ENCODE measurements around the gene E2F6. TPM values are rescaled to one million over a fixed set of nuclear protein-coding genes. Genes with fewer than 3 reads are reported as not detected.

The E2F6 gene
- total and polyA plus RNA-seq, 9 of the 15 experiments (the other 6 are each of a cell fraction or from before 2014, with no cell fraction given), result 13.6 to 33.9 (median 26.1) TPM

DNA sequence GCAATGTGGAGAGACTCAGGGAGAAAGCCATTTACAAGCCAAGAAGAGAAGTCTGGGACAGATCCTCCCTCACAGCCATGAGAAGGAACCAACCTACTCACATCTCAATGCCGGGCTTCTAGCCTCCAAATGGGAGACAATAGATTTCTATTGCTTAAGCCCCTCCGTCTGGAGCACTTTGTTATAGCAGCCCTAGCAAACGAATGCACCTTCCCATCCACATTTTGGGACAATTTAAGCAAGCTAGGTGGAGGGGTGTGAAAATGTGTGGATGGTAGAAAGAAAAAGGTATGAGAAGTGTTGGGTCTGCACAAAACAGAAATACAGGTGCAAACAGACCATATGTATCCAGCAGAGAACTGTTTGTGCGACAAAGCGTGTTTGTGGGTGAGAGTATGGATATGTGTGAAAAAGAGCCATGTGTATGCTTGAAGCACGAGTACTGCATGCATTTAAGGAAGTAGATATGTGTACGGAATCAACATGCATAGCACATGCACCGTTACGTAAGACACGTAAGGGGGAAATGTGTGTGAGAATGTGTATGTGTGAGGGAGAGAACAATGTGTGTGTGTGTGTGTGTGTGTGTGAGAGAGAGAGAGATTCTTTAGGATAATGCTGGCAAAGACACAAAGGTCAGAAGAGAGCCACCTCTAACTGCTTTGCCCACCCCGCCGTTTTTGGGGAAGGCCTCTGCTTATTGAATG, 13.1 kb upstream of the E2F6 start:
- Histone ChIP-seq H3K9me1 (ENCODE audit: control insufficient read depth, insufficient read depth, low read length) (no peaks in the 10 kb centered on the region), H3K9ac (ENCODE audit: insufficient read depth in 1 of 2, low read depth in 2 of 2, low read length in 2 of 2) (no peak overlapping the region), H3K4me3 (no peak overlapping the region), H3K36me3 (ENCODE audit: control insufficient read depth, insufficient read depth, low read length) (no peaks in the 10 kb centered on the region), H3K27ac (ENCODE audit: extremely low read depth, low read depth, low read length) (no peak overlapping the region), H4K20me1 (replicated peaks; ENCODE audit: control insufficient read depth, insufficient read depth, low read length) (no peaks in the 10 kb centered on the region), H3K4me2 (ENCODE audit: insufficient read depth, low read length) (no peak overlapping the region), H3K4me1 (replicated peaks in 1 of 2; ENCODE audit: control insufficient read depth in 2 of 2, insufficient read depth in 2 of 2, low read length in 2 of 2) (0 out of 5 replicates have a peak, but pooled peaks cover 0 to 3% of the 10 kb centered on the region in 2 experiments), H3K9me3 (replicated peaks; ENCODE audit: control insufficient read depth, insufficient read depth, low read depth, low read length) (no peaks in the 10 kb centered on the region), H2AFZ (ENCODE audit: low read depth, low read length) (no peak overlapping the region), H3K27me3 (ENCODE audit: control insufficient read depth in 2 of 2, insufficient read depth in 2 of 2, low read length in 2 of 2) (peaks cover 10 to 23% of the 10 kb centered on the region in 2 experiments; a peak in 4 of 5 replicates), H3K79me2 (ENCODE audit: control insufficient read depth, insufficient read depth, low read length) (no peaks in the 10 kb centered on the region)
- FAIRE-seq, result no peak
- BruUV-seq (replicated peaks), result no TSS peak
- in situ Hi-C loops (cut with MboI), result loop anchor here (5.0 to 25.0 kb wide), 2 partner anchors 103 to 308 kb away; no protein-coding TSS in a partner anchor
- no peak for ATAC-seq
- no peak for TF ChIP-seq ZNF165 (CRISPR knock-in tag; IDR thresholded peaks at IDR 0.05; ENCODE audit: borderline replicate concordance)
- 0 out of 2 replicates have a peak, but pooled peaks have one; percentile 17 for TF ChIP-seq L3MBTL2 (IDR thresholded peaks at IDR 0.05)
- DNase-seq (ENCODE audit: extremely low read depth in 1 of 4, low spot score in 3 of 4), result no peak
- ChIA-PET CTCF (ENCODE audit: low intra/inter-chr PET ratio) (interaction anchor here (1.7 kb wide), 1 partner anchor 347 kb away, joined by 6 read pairs; a partner anchor contains a TSS), POLR2A (no interaction called here)
- WGBS (ENCODE audit: insufficient coverage, low coverage, missing lambda C conversion rate), result 20% methylated on average over 12 of the region's 12 CpGs
- intact Hi-C loops (cut with micrococcal nuclease), result loop anchor here (1.0 to 5.0 kb wide), 3 partner anchors 56 to 203 kb away; partner anchors contain the start of gene GREB1

DNA sequence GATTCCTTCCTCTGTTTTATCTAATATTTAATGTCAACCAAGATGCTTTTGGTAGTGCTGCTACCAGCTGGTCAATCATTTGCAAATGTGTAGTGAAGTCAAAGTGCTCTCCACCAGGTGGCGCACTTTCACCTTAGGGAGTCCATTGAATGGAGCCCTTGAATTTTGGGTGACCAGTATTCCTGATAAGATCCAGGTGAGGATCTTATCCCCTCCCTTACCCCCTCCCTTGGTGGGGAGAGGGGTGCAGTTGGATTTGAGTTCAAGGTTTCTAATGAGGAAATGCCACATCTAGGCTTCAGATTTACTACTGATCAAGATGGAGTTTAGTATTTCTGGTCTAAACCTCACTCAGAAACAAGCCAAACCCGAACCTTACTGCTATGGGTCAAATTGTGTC, 12.0 kb upstream of the E2F6 start:
- ATAC-seq, result peak; percentile 92
- Histone ChIP-seq H3K9ac (ENCODE audit: insufficient read depth in 1 of 2, low read depth in 2 of 2, low read length in 2 of 2) (no peak overlapping the region), H3K36me3 (ENCODE audit: control insufficient read depth, insufficient read depth, low read length) (no peaks in the 10 kb centered on the region), H3K79me2 (ENCODE audit: control insufficient read depth, insufficient read depth, low read length) (no peaks in the 10 kb centered on the region), H3K9me3 (replicated peaks; ENCODE audit: control insufficient read depth, insufficient read depth, low read depth, low read length) (no peaks in the 10 kb centered on the region), H4K20me1 (replicated peaks; ENCODE audit: control insufficient read depth, insufficient read depth, low read length) (no peaks in the 10 kb centered on the region), H3K27me3 (ENCODE audit: control insufficient read depth in 2 of 2, insufficient read depth in 2 of 2, low read length in 2 of 2) (peaks cover 14 to 28% of the 10 kb centered on the region in 2 experiments), H3K9me1 (ENCODE audit: control insufficient read depth, insufficient read depth, low read length) (no peaks in the 10 kb centered on the region), H2AFZ (ENCODE audit: low read depth, low read length) (no peak overlapping the region), H3K27ac (ENCODE audit: extremely low read depth, low read depth, low read length) (no peak overlapping the region), H3K4me1 (replicated peaks in 1 of 2; ENCODE audit: control insufficient read depth in 2 of 2, insufficient read depth in 2 of 2, low read length in 2 of 2) (0 out of 5 replicates have a peak, but pooled peaks cover 0 to under 1% of the 10 kb centered on the region in 2 experiments), H3K4me3 (no peak overlapping the region), H3K4me2 (ENCODE audit: insufficient read depth, low read length) (no peak overlapping the region)
- intact Hi-C loops (cut with micrococcal nuclease) (loop anchor here (1.0 to 5.0 kb wide), 3 partner anchors 57 to 204 kb away; partner anchors contain the start of gene GREB1), in situ Hi-C loops (cut with MboI) (loop anchor here (5.0 to 25.0 kb wide), 2 partner anchors 104 to 309 kb away; no protein-coding TSS in a partner anchor)
- CTCF ChIA-PET (ENCODE audit: low intra/inter-chr PET ratio), result interaction anchor here (0.7 to 3.5 kb wide), 4 partner anchors 101 to 345 kb away, joined by 3 to 56 read pairs (median 5); a partner anchor contains a TSS
- WGBS (ENCODE audit: insufficient coverage, low coverage, missing lambda C conversion rate), result 5% methylated on average over 2 of the region's 2 CpGs
- peak; percentile 88 for FAIRE-seq
- BruUV-seq (replicated peaks), result no TSS peak
- peak; percentile 63 to 88 (median 69) for DNase-seq (ENCODE audit: extremely low read depth in 1 of 4, low spot score in 3 of 4)
- POLR2A ChIA-PET, result interaction anchor here (0.6 kb wide), 2 partner anchors 11 to 600 kb away, joined by 3 to 4 read pairs; no protein-coding TSS in a partner anchor
- no peak for TF ChIP-seq ZNF830 (CRISPR knock-in tag; IDR thresholded peaks at IDR 0.05)
- no peak for TF ChIP-seq PHTF2 (CRISPR knock-in tag; IDR thresholded peaks at IDR 0.05)
- no peak for TF ChIP-seq PTBP1 (IDR thresholded peaks at IDR 0.05; ENCODE audit: low read depth, low read length)
- TF ChIP-seq, protein P1, sequence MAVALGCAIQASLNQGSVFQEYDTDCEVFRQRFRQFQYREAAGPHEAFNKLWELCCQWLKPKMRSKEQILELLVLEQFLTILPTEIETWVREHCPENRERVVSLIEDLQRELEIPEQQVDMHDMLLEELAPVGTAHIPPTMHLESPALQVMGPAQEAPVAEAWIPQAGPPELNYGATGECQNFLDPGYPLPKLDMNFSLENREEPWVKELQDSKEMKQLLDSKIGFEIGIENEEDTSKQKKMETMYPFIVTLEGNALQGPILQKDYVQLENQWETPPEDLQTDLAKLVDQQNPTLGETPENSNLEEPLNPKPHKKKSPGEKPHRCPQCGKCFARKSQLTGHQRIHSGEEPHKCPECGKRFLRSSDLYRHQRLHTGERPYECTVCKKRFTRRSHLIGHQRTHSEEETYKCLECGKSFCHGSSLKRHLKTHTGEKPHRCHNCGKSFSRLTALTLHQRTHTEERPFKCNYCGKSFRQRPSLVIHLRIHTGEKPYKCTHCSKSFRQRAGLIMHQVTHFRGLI (CRISPR knock-in tag; IDR thresholded peaks at IDR 0.05), result no peak
- no peak for TF ChIP-seq ZNF121 (CRISPR knock-in tag; conservative IDR thresholded peaks at IDR 0.05)
- TF ChIP-seq POLR2AphosphoS2 (IDR thresholded peaks at IDR 0.05; ENCODE audit: low read length), result no peak
- no peak for TF ChIP-seq ZNF232 (CRISPR knock-in tag; IDR thresholded peaks at IDR 0.05)
- no peak for TF ChIP-seq SNRNP70 (optimal IDR thresholded peaks at IDR 0.05; ENCODE audit: low read depth, low read length)
- TF ChIP-seq, protein P2, sequence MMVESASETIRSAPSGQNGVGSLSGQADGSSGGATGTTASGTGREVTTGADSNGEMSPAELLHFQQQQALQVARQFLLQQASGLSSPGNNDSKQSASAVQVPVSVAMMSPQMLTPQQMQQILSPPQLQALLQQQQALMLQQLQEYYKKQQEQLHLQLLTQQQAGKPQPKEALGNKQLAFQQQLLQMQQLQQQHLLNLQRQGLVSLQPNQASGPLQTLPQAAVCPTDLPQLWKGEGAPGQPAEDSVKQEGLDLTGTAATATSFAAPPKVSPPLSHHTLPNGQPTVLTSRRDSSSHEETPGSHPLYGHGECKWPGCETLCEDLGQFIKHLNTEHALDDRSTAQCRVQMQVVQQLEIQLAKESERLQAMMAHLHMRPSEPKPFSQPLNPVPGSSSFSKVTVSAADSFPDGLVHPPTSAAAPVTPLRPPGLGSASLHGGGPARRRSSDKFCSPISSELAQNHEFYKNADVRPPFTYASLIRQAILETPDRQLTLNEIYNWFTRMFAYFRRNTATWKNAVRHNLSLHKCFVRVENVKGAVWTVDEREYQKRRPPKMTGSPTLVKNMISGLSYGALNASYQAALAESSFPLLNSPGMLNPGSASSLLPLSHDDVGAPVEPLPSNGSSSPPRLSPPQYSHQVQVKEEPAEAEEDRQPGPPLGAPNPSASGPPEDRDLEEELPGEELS (CRISPR knock-in tag; IDR thresholded peaks at IDR 0.05; ENCODE audit: borderline replicate concordance), result no peak

Measured in K562 (cell line).